ENCODE results near the gene JAK1.

JAK1 gene

GRCh38 chr1:64887689-64888217, 78.6 kb downstream of the JAK1 start:
- no peak for DNase-seq

GRCh38 chr1:64886877-64887276, 79.5 kb downstream of the JAK1 start:
- DNase-seq: no peak

GRCh38 chr1:64885648-64886047, 80.7 kb downstream of the JAK1 start:
- no peak for DNase-seq

DNA sequence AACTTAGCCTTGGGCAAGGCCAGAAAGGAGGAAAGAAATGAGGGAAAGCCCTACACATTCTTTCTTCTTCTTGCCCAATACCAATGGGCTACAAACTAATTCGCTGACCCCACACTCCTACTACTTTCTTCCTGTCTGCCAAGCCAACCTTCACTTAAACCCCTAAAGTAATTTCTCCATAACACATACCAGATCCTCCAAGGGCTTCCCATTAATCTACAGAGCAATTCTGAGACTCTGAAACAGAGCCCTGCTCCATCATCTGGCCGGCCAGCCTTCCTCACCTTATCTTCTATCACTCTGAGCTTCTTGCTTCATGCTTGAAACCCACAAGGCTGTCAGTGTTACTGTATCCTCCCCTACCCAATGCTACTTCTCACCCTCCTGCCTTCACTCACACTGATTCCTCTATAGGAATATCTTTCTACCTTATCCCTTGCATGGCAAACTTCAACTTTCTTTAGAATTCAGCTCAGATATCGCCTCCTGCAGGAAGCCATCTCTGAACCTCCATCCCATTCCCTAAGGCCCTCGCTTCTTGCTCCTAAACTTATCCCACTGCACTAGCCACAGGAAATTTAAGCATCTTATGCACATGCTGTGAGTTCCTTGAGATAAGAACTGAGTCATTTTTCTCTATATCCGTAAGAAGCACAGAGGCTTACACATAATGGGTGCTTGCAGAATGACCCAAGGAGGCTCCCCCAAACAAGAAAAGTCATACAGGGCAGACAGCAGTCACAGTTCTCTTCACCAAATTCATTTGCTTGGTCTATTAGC, 81.9 kb downstream of the JAK1 start:
- no peak for DNase-seq

- no peak for DNase-seq
These were observed 83.6 kb downstream of the JAK1 start for GRCh38 chr1:64882574-64883255.

- DNase-seq: no peak
These were observed 85.1 kb downstream of the JAK1 start for GRCh38 chr1:64881281-64881680.

DNA sequence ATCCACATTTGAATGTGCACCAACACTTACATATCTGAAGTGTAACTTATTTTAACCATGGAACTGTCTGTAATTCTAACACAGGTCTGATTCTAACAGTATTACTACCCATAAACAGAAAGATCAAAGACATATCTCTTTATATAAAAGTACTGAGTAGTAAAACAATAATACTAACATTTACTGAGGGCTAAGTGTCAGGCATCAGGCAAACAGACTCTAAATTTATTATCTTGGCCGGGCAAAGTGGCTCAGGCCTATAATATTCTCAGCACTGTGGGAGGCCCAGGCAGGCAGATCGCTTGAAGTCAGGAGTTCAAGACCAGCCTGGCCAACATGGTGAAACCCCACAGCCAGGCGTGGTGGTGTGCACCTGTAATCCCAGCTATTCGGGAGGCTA, 85.9 kb downstream of the JAK1 start:
- DNase-seq: no peak

GRCh38 chr1:64878931-64879611, 87.3 kb downstream of the JAK1 start:
- DNase-seq: no peak

DNA sequence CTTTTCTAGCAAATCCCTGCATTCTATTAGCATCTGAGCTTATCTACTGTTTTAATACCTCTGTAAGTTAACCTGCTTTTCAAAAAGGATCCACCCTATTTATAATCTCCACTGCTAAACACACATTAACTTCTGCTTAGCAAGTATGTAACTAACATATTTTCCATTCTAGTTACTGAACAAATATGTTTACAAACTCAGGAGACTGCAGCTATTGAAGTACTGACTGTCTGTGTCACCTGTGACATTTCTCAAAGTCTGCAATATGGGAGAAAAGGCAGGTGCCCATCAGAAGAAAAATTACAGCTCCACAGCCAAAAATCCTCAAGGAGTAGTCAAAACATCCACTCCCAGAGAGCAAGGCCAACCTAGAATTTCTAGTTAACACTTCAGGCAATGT, 88.3 kb downstream of the JAK1 start:
- no peak for DNase-seq

DNA sequence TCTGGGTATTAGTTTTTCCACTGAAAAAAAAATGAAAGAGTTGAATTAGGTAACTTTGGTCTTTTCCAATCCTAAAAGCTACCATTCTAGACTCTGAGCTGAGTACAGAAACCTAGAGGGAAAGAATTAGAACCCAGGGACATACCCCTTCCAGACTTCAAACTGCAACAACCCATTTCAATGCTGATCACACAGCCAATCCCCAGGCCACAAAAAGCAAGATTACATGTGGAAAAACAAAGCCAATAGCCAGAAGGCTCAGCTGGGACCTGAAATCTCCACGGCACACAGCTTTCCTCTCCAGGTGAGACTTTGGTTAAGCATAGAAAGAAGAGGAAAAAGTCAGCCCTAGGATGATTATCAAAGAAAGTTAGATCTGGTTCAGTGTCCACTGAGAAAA, 88.8 kb downstream of the JAK1 start:
- no peak for DNase-seq

DNA sequence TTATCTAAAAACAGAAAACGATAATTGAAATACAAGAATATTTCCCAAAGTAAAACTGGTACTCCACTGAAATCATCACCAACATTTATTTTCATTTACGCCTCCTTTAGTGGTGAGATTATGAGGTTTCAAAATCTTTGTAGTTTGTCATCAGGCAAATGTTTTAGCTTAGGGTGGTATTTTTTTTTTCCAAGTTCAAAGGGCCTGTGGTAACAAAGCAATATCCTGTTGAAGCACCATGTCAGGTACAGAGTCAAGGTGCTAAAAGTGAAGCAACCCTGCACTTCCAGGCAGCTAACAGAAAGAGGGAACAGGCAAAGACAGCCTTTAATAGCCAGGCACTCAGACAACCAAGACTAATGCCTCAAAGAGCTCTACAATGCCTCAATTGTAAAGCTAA, 89.2 kb downstream of the JAK1 start:
- no peak for DNase-seq

DNA sequence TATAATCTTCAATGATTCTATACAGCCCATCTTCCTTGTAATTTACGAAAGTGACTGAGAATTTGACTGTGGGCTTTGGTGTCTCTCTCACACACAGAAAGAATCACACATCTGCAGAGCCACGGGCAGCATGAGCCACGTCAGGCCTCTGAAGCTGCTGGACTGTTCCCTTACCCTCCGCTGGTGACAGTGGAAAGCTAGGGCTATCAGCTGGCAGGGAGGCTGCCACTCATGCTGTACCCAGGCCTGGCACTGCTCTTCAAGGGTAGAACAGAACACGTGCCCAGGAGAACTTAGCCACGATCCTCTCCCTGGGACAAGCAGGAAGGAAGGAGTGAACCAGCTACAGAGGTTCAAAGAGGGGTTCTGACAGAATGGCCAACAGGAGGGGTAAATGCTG, 90.7 kb downstream of the JAK1 start:
- DNase-seq: no peak

GRCh38 chr1:64875101-64875500, 91.2 kb downstream of the JAK1 start:
- DNase-seq: no peak

DNA sequence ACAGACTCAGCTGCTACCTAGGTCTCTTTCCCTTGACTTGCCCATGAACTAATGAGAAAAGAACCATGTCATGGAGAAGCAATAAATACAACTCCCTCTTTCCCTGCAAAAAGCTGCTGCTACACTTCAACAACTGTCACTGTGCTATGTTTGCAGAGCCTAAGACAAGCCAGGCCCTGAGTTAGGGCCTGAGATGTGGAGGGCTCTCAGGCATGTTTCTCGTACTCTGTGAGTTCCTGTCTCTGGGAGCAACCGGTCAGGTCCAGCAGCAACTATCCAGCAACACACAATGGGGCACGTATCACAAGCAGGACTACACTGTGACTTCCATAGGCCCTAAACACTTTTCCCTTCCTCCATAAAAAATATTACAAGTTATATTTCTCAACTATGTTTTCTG, 91.7 kb downstream of the JAK1 start:
- DNase-seq: no peak

GRCh38 chr1:64873576-64873975, 92.8 kb downstream of the JAK1 start:
- no peak for DNase-seq

- DNase-seq: no peak
These were observed 94.3 kb downstream of the JAK1 start for GRCh38 chr1:64872067-64872466.

- no peak for DNase-seq
These were observed 95.1 kb downstream of the JAK1 start for GRCh38 chr1:64871256-64871655.

DNA sequence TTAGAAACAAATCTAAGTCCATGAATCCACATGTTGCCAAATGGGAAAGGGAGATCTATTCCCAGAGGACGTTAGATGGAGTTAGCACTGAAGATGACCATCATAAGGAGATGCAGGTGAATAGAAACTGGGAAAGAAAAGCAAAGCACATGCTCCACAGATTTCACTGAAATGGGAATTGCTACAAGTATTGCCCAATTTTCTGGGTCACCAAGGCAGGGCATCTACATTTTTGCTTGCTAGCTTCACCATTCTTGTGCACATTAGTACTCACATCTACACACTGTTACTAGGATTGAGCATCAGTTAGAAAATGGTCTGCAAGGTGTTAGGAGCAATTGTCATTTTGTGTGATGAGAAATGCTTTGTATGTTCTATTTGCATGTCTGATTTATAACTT, 99.1 kb downstream of the JAK1 start:
- DNase-seq: no peak

GRCh38 chr1:64866689-64867088, 99.7 kb downstream of the JAK1 start:
- no peak for DNase-seq

GRCh38 chr1:64865105-64865757, 101.1 kb downstream of the JAK1 start:
- DNase-seq: no peak

GRCh38 chr1:64864018-64864940, 102.1 kb downstream of the JAK1 start:
- no peak for DNase-seq

DNA sequence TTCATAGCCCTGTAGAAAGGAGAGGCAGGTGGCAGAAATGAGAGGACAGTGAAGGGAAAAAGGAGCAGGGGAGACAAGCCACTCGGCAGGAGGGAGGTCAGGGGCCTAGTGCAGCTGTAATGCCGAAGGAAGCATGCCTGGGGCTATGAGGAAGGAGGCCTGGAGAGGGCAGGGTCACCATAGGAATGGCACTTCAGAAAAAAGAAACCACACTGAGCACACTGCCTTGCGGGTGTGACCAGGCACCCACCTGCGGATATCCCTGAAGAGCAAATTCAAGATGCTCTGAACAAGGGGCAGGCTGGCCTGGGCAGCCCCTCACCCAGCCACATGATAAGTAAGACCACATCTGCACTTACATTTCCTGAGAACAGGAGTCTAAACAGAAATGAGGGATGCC, 104.7 kb downstream of the JAK1 start:
- DNase-seq: no peak

Measured in amniotic stem cell (primary cell).